Activated T-helper 1 cell treated with Interleukin-2 at 50 U/mL for 16 hours (primary cell): Measurements from ENCODE around the gene RGCC.
"Not testable (repeated sequence)": the region's sequence is repeated elsewhere in the genome, so short reads cannot be mapped to it uniquely, and the experiment has no call there.

Experiments
- DNase-seq: peaks from one replicate; pipeline ENCODE4 v3.0.0-alpha.2; 2020; ENCODE audit warnings: low read depth

RGCC gene

GRCh38 chr13:41490371-41491015, 33.1 kb downstream of the RGCC start:
- no peak for DNase-seq

- DNase-seq, result no peak
Measured at GRCh38 chr13:41491436-41491835, 34.1 kb downstream of the RGCC start.

- no peak for DNase-seq
Measured at GRCh38 chr13:41492432-41493260, 35.3 kb downstream of the RGCC start.

GRCh38 chr13:41494202-41494601, 36.9 kb downstream of the RGCC start:
- DNase-seq, result no peak

- DNase-seq, result no peak
Measured at GRCh38 chr13:41495044-41495443, 37.7 kb downstream of the RGCC start.

GRCh38 chr13:41496420-41497234, 39.3 kb downstream of the RGCC start:
- DNase-seq, result no peak

- no peak for DNase-seq
Measured at GRCh38 chr13:41497436-41497835, 40.1 kb downstream of the RGCC start.

GRCh38 chr13:41499452-41499851, 42.1 kb downstream of the RGCC start:
- no peak for DNase-seq

- DNase-seq, result peak; percentile 16
Measured at GRCh38 chr13:41500511-41500910, 43.2 kb downstream of the RGCC start.

GRCh38 chr13:41501281-41501680, 43.9 kb downstream of the RGCC start:
- no peak for DNase-seq

GRCh38 chr13:41502031-41502430, 44.7 kb downstream of the RGCC start:
- no peak for DNase-seq

GRCh38 chr13:41502673-41503072, 45.3 kb downstream of the RGCC start:
- DNase-seq, result no peak

- DNase-seq, result no peak
Measured at GRCh38 chr13:41503356-41503755, 46.0 kb downstream of the RGCC start.

- not testable (repeated sequence) for DNase-seq
Measured at GRCh38 chr13:41504657-41505056, 47.3 kb downstream of the RGCC start.

GRCh38 chr13:41505209-41505835, 48.0 kb downstream of the RGCC start:
- no peak for DNase-seq

GRCh38 chr13:41506312-41506711, 49.0 kb downstream of the RGCC start:
- no peak for DNase-seq

- no peak for DNase-seq
Measured at GRCh38 chr13:41509971-41510370, 52.6 kb downstream of the RGCC start.

- no peak for DNase-seq
Measured at GRCh38 chr13:41511827-41512226, 54.5 kb downstream of the RGCC start.

- no peak for DNase-seq
Measured at GRCh38 chr13:41512441-41512840, 55.1 kb downstream of the RGCC start.

- DNase-seq, result no peak
Measured at GRCh38 chr13:41513600-41513999, 56.2 kb downstream of the RGCC start.

GRCh38 chr13:41514853-41515395, 57.6 kb downstream of the RGCC start:
- DNase-seq, result no peak
